Transverse colon (tissue), 4 donors: ENCODE measurements around the gene MATR3. TPM values are rescaled to one million over a fixed set of nuclear protein-coding genes. Genes with fewer than 3 reads are reported as not detected.
A peak's percentile ranks its signal among the peaks of the same experiment; 100 is the strongest.

Experiments
- DNase-seq: peaks from one replicate; pipeline ENCODE4 v3.0.0-alpha.2; 2019
- H3K27ac ChIP-seq, 4 donors: fragments of 200-600 bp; sonication (generic); 2 replicates each; pipeline ENCODE4 v1.5.1; 2016 to 2018; ENCODE audit warnings: inconsistent platforms in 4 of 4
- H3K27me3 ChIP-seq: fragments of 200-600 bp; sonication (generic); 2 replicates; pipeline ENCODE4 v1.5.1; 2017; ENCODE audit warnings: inconsistent platforms
- H3K36me3 ChIP-seq, 4 donors: fragments of 200-600 bp; sonication (generic); 2 replicates each; pipeline ENCODE4 v1.5.1; 2017 to 2019; ENCODE audit warnings: inconsistent platforms in 4 of 4
- H3K4me1 ChIP-seq, 4 donors: fragments of 200-600 bp; sonication (generic); 2 replicates each; pipeline ENCODE4 v1.5.1; 2017 to 2020; ENCODE audit warnings: inconsistent platforms in 4 of 4
- H3K4me3 ChIP-seq, 4 donors: fragments of 200-600 bp; sonication (generic); 1 replicate in 1 of 4; 2 replicates in 3 of 4; pipeline versions ENCODE4 v1.5.1 to v1.6.1; 2017 to 2019; ENCODE audit warnings: inconsistent platforms in 4 of 4
- H3K9me3 ChIP-seq, 2 donors: fragments of 200-600 bp; sonication (generic); 2 replicates each; pipeline ENCODE4 v1.5.1; 2017 to 2019; ENCODE audit warnings: inconsistent platforms in 2 of 2
- CTCF ChIP-seq, 5 experiments: fragments of 200-600 bp in 3 of 5; fragments of 450-650 bp in 2 of 5; sonication (generic) in 3 of 5; IDR thresholded peaks; 1 replicate in 2 of 5; 2 replicates in 3 of 5; pipeline ENCODE4 v1.5.1; 2016 to 2017; ENCODE audit warnings: antibody characterized with exemption in 5 of 5, inconsistent platforms in 3 of 5, mild to moderate bottlenecking in 2 of 5, moderate library complexity in 1 of 5
- EP300 ChIP-seq: sonication (generic); formaldehyde crosslinking; IDR thresholded peaks from one replicate; pipeline ENCODE4 v1.6.1; 2017; ENCODE audit warnings: antibody characterized with exemption, low read depth
- POLR2A ChIP-seq: fragments of 450-650 bp; IDR thresholded peaks from one replicate; pipeline ENCODE4 v1.6.1; 2016; ENCODE audit warnings: antibody characterized with exemption, mild to moderate bottlenecking, moderate library complexity
- POLR2AphosphoS5 ChIP-seq, 3 donors: sonication (generic); formaldehyde crosslinking; IDR thresholded peaks; one replicate each; pipeline ENCODE4 v1.6.1; 2016; ENCODE audit warnings: antibody characterized with exemption in 3 of 3
- WGBS, 2 donors: methylation state at CpG; one replicate each; pipeline ENCODE4 v1.1.5; 2018; ENCODE audit warnings: low coverage in 1 of 2; 5-methylcytosine and 5-hydroxymethylcytosine counted together
- in situ Hi-C, 4 donors: fragments of 200-750 bp; cut with MboI; loops; one replicate each; pipeline versions ENCODE4 v1.15.0 to v1.15.1; 2017; ENCODE audit warnings: low sequenced_read_pairs in 3 of 4, low pct_ligation_motif_present in 1 of 4, low pct_unique_long_range_greater_than_20kb in 1 of 4
- intact Hi-C: fragments of 100-400 bp; cut with DNase I; formaldehyde crosslinking; loops from one replicate; pipeline ENCODE4 v1.15.1; 2023; ENCODE audit warnings: low total_unique reads
- total RNA-seq, 4 donors: library from RNA; depleted of rRNA; stranded (reverse); fragments of >200 nt; gene quantifications; one replicate each; pipeline ENCODE4 v1.1.0, GENCODE V29; 2016

MATR3 gene
- total RNA-seq, 4 donors from 2014 or later = 97.3 to 190 (median 134) TPM

- WGBS, 2 donors = 0 to 2% methylated on average over 5 to 17 of the region's 17 CpGs
- intact Hi-C loops = no loop called here
These were observed 47.7 kb downstream of the MATR3 start for GRCh38 chr5:139341187-139341688.

GRCh38 chr5:139341689-139342422 is 48.3 kb downstream of the MATR3 start, which contains the start of gene PAIP2:
Gene PAIP2 (plus strand): TSS chr5:139341854. CDS start chr5:139363785, 21,931 bp downstream.
- in situ Hi-C loops (no loop called here), intact Hi-C loops (no loop called here)
- no peaks in the 10 kb centered on the region for H3K27me3 ChIP-seq
- H3K27ac ChIP-seq = peak within 1 kb of the TSS; percentile 95 to 99 (median 96)
- WGBS, 2 donors = 1% methylated on average over 54 of the region's 66 CpGs; no CpG with 5 or more reads in 1 of the 2 donors
- H3K36me3 ChIP-seq = no peaks in the 10 kb centered on the region
- peaks cover 5 to 32% (median 29%) of the 10 kb centered on the region in 4 donors for H3K4me1 ChIP-seq
- peak; percentile 55 to 92 (median 72) for TF ChIP-seq CTCF (IDR thresholded peaks at IDR 0.05)
- TF ChIP-seq POLR2AphosphoS5 (IDR thresholded peaks at IDR 0.05) = peak; percentile 98 to 99 (median 98)
- TF ChIP-seq POLR2A = peak; percentile 96
- peak; percentile 7 for TF ChIP-seq EP300
- peak within 1 kb of the TSS; percentile 56 to 94 (median 72) for H3K4me3 ChIP-seq
- peak; percentile 97 for DNase-seq
- H3K9me3 ChIP-seq = no peaks in the 10 kb centered on the region

More at GRCh38 chr5:139341187-139341688, 47.7 kb downstream of the MATR3 start:
- H3K9me3 ChIP-seq = no peaks in the 10 kb centered on the region
- H3K27me3 ChIP-seq = no peaks in the 10 kb centered on the region
- H3K4me1 ChIP-seq = peaks cover 5 to 32% (median 29%) of the 10 kb centered on the region in 4 donors
- in situ Hi-C loops = no loop called here
- H3K36me3 ChIP-seq = no peaks in the 10 kb centered on the region
- peak overlapping the region; percentile 15 to 78 (median 62) for H3K4me3 ChIP-seq
- DNase-seq = no peak
- TF ChIP-seq POLR2AphosphoS5 (IDR thresholded peaks at IDR 0.05) (no peak), CTCF (IDR thresholded peaks at IDR 0.05) (no peak), EP300 (no peak), POLR2A (no peak)
- H3K27ac ChIP-seq = peak overlapping the region; percentile 95 to 99 (median 96)

GRCh38 chr5:139342423-139342723 is 48.8 kb downstream of the MATR3 start:
- Histone ChIP-seq H3K27me3 (no peaks in the 10 kb centered on the region), H3K4me1 (peaks cover 5 to 32% (median 29%) of the 10 kb centered on the region in 4 donors), H3K36me3 (no peaks in the 10 kb centered on the region), H3K27ac (peak overlapping the region; percentile 95 to 99 (median 96)), H3K9me3 (no peaks in the 10 kb centered on the region), H3K4me3 (peak overlapping the region; percentile 56 to 94 (median 72))
- in situ Hi-C loops (no loop called here), intact Hi-C loops (no loop called here)
- WGBS, 2 donors = 0% methylated on average over 3 to 16 of the region's 16 CpGs
- TF ChIP-seq EP300 = no peak
- no peak for TF ChIP-seq POLR2A
- TF ChIP-seq CTCF (IDR thresholded peaks at IDR 0.05) = no peak
- TF ChIP-seq POLR2AphosphoS5 (IDR thresholded peaks at IDR 0.05) = no peak
- DNase-seq = no peak

GRCh38 chr5:139343476-139343875 is 49.9 kb downstream of the MATR3 start:
- intact Hi-C loops = no loop called here
- DNase-seq = no peak
- peaks cover 5 to 36% (median 34%) of the 10 kb centered on the region in 4 donors for H3K4me1 ChIP-seq
- TF ChIP-seq CTCF (IDR thresholded peaks at IDR 0.05) (no peak), EP300 (no peak), POLR2A (no peak), POLR2AphosphoS5 (IDR thresholded peaks at IDR 0.05) (no peak)
- H3K27me3 ChIP-seq = no peaks in the 10 kb centered on the region
- no peaks in the 10 kb centered on the region for H3K36me3 ChIP-seq
- WGBS, 2 donors = 75 to 80% methylated on average over 7 to 9 of the region's 9 CpGs
- H3K27ac ChIP-seq = peak overlapping the region in 2 of 4 donors; percentile 95 to 98
- H3K9me3 ChIP-seq = no peaks in the 10 kb centered on the region
- H3K4me3 ChIP-seq = peak overlapping the region in 1 of 4 donors; percentile 78
- in situ Hi-C loops = no loop called here
